Stimulated activated CD4-positive, alpha-beta T cell treated with anti-CD3 and anti-CD28 coated beads, TNF-alpha, amount 100 ng/mL, for 1 hour (primary cell): ENCODE measurements around the gene FOS.
A peak's percentile ranks its signal among the peaks of the same experiment; 100 is the strongest.
"Not testable (repeated sequence)": the region's sequence is repeated elsewhere in the genome, so short reads cannot be mapped to it uniquely, and the experiment has no call there.

Source experiments
- DNase-seq, 3 donors: peaks; one replicate each; pipeline ENCODE4 v3.0.0-alpha.2; 2020; ENCODE audit warnings: low read depth in 3 of 3, low spot score in 1 of 3

The FOS gene

GRCh38 chr14:75274899-75275569 lies 3.6 kb upstream of the FOS start:
- no peak for DNase-seq

- no peak for DNase-seq
Measured at GRCh38 chr14:75275598-75275997, 3.0 kb upstream of the FOS start.

- DNase-seq: no peak
Measured at GRCh38 chr14:75277008-75277814, 1.4 kb upstream of the FOS start.

GRCh38 chr14:75277815-75278421 lies 710 bp upstream of the FOS start:
- DNase-seq: no peak

- DNase-seq: peak in 1 of 3 donors; percentile 33
Measured at GRCh38 chr14:75279153-75279762, 630 bp downstream of the FOS start.

GRCh38 chr14:75279763-75280290 lies 1.2 kb downstream of the FOS start:
- DNase-seq: no peak

- no peak for DNase-seq
Measured at GRCh38 chr14:75280291-75280830, 1.7 kb downstream of the FOS start.

- DNase-seq: no peak
Measured at GRCh38 chr14:75280831-75281653, 2.4 kb downstream of the FOS start.

- DNase-seq: no peak
Measured at GRCh38 chr14:75281654-75282019, 3.0 kb downstream of the FOS start.

- no peak for DNase-seq
Measured at GRCh38 chr14:75282170-75282554, 3.5 kb downstream of the FOS start.

- not testable (repeated sequence) for DNase-seq
Measured at GRCh38 chr14:75282555-75283161, 4.0 kb downstream of the FOS start.

- no peak for DNase-seq
Measured at GRCh38 chr14:75283162-75283832, 4.7 kb downstream of the FOS start.

- DNase-seq: no peak
Measured at GRCh38 chr14:75283833-75284563, 5.4 kb downstream of the FOS start.

GRCh38 chr14:75285331-75285730 lies 6.7 kb downstream of the FOS start:
- no peak for DNase-seq

- no peak for DNase-seq
Measured at GRCh38 chr14:75286313-75286712, 7.7 kb downstream of the FOS start.

- no peak for DNase-seq
Measured at GRCh38 chr14:75289840-75290388, 11.3 kb downstream of the FOS start.

- DNase-seq: no peak
Measured at GRCh38 chr14:75290851-75291250, 12.2 kb downstream of the FOS start.

GRCh38 chr14:75291331-75291730 lies 12.7 kb downstream of the FOS start:
- no peak for DNase-seq
